Suppressor macrophage (primary cell): ENCODE data around the gene BORCS5.
A peak's percentile ranks its signal among the peaks of the same experiment; 100 is the strongest.
"Not testable (repeated sequence)": the region's sequence is repeated elsewhere in the genome, so short reads cannot be mapped to it uniquely, and the experiment has no call there.

Experiments used
- DNase-seq, 4 experiments: peaks; one replicate each; pipeline ENCODE4 v3.0.0-alpha.2; 2020 to 2022

BORCS5 gene

DNA sequence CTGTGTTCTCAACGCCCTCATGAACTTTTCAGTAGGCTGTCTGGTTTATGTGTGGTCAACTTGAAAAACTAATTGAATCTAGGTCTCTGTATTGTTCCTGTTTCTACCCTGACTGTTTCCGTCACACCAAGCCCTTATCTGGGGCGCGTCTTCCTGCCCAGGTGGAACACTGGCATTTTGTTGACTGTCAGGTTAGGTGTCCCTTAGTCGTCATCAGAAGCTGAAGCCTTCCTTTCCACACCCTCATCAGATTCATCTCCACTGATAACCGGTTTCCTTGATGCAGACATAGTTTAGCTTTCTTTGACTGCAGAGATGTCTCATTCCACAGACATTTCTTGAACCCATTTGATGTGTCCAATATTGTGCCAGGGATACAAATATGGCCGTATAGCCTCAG lies 109.3 kb downstream of the BORCS5 start:
- DNase-seq: no peak

DNA sequence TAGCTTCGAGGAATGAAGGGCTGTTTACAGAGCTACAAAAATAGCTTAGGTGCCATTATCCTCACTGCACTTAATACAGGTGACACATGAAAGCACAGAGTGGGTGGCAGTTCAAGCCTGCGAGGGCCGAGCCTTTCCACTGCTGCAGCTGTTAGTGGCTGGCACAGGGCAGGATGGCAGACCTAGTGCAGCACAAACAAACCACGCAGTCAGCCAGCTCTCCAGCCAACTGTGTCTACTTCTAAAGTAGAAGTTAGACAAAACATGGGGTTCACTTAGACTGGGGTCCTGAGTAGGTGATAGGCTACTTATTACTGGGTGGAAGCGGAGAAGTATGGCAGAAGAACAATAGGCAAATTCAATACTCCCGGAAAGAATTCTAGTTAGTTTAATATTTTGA lies 110.4 kb downstream of the BORCS5 start:
- no peak for DNase-seq

DNA sequence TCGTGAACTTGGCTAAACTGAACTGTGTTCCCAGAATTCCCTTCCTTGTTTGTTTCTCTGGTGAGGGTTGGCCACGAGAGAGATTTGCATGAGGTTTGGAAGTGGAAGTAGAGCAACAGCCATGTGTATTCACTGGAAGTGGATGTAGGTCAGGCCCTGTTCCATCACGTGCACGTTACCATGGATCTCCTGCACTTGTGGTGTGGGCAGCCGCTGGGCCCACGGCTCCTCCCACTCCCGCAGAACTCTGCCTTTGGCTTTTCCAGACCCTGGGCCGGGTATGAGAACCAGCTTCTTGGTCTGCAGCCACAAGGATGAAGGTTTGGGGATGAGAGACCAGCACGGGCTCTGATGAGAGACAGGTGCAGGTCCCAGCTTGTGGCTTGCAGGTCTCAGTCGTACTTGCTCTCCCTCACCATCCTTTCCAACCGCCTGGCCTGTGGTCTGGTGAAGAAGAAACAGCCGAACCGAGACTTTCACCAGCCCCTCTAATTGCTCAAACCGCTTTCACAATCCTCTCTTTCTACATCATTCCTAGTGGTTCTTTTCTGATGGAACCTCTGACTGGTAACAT lies 110.9 kb downstream of the BORCS5 start:
- peak; percentile 13 to 61 (median 48) for DNase-seq

DNA sequence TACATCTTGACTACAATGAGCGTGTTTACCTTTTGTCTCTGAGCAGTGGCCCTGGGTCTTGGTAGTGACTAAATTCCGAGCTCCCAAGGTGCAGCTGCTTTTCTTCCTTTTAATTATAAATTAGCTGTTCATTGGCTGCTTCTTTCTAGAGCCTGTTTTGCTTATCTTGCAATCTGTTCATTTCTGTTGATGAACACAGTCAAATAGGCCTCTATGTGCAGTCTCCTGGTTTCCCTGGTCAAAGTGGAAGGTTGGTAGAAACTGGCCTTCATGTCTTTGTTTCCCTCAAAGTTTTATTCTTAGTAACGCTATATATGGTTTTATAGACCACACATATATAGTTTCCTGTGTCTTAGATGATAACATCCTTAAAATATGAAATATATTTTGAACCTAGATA lies 111.7 kb downstream of the BORCS5 start:
- no peak for DNase-seq

DNA sequence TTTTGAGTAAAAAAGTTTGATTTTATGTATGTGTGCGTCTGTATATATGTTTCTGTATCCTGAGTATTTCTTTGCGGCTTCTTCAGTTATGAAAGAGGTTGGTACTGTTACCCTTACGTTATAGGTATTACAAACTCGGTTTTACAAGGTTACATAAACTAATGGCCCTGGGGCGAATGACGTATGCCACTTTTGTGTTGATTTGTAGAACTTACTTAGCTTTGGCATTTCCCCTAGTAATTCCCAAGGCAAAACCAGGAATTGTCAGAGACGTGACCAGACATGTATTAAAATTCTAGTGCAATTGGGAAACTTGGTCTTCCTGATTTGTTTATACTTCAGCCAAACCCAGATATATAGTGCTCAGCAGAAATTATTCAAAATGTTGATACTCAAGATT lies 112.5 kb downstream of the BORCS5 start:
- no peak for DNase-seq

DNA sequence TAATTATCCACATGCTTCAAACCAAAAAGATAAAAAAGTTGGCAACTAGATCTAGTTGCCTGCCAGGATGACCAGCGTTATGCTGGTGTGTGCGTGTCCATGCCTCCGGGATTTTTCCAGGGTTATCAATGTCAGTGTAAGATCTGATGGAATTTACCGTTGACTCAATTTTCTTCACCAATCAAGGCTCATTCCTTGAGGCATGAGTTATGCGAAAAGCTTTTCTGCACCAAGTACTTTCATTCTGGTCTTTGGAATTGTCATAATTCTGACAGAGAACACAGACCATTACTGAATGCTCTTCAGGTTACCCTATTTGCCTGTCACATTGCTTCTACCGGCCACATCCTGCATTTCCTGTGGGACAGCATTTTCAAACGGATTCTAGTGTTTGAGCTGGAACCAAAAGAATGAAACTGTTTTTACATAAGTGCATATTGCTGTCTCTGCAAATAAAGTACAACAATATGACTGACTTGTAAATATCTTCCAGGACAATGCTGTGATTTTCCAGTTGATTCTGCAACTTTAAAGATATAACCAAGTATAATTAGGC lies 114.0 kb downstream of the BORCS5 start:
- no peak for DNase-seq

DNA sequence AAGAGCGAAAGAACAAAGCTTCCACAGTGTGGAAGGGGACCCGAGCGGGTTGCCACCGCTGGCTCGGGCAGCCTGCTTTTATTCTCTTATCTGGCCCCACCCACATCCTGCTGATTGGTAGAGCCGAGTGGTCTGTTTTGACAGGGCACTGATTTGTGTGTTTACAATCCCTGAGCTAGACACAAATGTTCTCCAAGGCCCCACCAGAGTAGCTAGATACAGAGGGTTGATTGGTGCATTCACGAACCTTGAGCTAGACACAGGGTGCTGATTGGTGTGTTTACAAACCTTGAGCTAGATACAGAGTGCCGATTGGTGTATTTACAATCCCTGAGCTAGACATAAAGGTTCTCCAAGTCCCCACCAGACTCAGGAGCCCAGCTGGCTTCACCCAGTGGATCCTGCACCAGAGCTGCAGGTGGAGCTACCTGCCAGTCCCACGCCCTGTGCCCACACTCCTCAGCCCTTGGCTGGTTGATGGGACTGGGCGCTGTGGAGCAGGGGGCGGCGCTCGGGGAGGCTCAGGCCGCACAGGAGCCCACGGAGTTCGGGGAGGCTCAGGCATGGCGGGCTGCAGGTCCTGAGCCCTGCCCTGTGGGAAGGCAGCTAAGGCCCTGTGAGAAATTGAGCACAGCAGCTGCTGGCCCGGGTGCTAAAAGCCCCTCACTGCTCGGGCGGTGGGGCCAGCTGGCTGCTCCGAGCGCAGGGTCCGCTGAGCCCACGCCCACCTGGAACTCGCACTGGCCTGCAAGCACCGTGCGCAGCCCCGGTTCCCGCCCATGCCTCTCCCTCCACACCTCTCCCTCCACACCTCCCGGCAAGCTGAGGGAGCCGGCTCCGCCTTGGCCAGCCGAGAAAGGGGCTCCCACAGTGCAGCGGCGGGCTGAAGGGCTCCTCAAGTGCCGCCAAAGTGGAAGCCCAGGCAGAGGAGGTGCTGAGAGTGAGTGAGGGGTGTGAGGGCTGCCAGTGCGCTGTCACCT lies 115.4 kb downstream of the BORCS5 start:
- not testable (repeated sequence) for DNase-seq

DNA sequence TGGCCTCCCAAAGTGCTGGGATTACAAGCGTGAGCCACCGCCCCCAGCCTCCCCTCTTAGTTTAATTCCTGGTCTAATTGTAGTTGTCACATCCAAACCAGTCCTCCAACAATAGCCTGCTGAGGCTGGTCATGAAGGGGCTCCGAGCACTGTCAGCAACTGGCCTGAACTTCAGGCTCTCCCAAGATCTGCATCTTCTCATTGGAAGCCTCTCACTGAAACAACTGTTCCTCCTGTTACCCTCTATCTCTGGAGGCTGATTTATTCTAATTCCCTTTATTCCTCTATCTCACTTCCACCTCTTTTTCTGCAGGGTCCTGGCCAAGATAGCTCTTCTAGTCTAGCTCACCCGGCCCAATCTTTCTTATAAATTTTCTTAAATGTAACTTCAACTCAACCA lies 116.3 kb downstream of the BORCS5 start:
- no peak for DNase-seq

DNA sequence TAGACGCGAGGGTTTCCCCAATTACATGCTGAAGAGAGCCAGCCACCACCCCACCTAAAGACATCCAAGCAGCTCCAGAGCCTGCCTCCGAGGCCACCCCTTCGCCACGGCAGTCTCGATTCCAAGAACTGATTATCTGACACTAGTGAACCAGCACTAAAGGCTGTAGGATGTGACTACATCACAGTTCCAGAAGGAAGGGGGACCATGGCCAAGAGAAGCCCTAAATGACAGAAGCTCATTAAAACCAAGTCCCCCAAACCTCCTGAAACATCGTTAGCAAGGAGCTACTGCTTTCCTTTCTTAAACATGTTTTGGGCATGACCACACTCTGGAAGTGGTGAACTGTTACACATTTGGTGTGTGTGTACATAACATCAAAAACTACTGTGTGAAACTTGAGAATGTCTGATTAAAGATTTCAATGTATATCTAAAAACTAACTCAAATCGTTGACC lies 117.6 kb downstream of the BORCS5 start:
- DNase-seq: no peak

DNA sequence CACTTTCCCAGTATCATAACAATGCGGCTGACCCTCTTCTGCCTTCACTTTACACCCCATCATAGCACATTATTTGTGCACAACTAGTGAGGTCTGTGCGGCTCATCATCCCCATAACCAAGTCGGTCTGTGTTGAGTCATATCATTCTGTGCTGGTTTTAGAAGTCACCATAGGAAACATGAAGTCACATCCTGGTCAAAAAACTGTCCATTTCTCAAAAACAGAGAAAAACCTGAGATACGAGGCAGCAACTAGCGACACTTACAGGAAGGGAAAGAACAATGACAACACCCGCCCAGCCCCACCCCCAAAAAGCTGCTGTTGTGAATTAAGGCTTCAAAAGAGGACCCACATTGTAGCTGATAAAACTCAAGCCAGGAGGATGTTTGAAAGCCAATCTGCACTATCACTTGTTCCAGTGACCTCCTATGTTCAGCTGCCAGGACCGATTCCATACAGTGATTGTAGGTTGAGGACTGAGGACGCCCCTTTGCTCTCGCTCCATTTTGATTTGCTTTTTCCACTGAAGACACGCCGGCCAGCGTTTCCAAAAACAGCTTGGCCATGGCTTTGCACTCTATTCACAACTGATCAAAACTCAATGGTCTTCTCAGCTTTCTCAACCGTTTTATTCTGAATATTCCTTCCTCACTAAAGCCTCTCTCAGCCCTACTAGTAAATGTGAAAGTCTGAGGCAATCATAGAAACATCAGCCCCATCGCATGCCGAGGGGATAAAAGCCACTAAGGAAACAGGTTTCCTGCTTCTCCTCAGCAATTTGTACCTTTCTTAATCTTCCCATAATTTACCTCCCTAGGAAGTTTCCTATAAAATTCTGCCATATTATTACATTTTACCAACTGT lies 118.3 kb downstream of the BORCS5 start:
- peak in 1 of 4 experiments; percentile 20 for DNase-seq

DNA sequence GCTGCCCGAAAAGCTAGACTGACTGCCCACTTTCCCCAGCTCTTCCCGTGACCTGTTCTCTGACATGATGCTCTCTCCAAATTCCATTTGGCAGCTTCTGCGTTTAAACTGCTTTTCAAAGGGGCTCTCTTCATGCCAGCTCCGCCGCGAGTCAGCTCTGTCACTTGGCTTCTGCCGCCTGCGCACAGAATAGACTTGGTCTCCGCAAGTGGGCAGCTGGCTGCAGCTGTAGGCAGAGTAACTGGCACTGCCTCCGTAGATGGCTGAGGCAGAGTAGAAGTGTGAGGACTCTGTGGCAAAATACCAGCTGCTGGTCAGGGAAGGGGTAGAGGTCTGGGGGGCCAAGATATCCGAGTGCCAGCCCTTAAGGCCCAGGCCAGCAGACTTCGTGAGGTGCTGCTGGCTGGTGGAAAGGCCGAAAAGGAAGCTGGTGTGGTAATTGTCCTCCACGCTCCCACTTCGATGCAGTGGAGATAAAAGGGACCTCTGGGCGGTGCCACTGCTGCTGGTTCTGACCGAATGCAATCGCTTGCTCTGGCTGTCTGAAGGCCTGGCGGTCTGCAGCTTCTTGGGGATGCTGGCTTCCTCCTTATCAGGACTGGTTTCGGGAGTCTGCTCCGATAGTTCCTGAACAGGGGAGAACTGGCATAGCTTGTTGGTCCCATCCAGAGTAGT lies 120.1 kb downstream of the BORCS5 start:
- DNase-seq: no peak

DNA sequence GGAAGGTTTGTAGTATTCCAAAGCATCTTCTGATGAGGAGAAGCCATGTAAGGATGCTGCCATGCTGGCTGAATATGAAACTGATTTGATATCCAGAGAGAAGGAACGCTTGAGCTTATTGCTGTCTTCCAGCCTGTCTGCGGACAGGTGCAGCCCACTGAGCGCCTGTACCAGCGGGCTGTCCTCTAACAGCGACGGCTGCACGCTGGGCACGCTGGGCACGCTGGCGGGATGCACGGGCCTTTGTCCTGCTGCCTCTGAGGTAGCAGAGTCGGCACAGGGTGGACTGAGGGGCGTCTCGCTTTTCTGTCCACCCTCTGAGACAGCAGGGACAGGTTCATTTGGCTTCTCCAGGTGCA lies 120.6 kb downstream of the BORCS5 start:
- DNase-seq: no peak

DNA sequence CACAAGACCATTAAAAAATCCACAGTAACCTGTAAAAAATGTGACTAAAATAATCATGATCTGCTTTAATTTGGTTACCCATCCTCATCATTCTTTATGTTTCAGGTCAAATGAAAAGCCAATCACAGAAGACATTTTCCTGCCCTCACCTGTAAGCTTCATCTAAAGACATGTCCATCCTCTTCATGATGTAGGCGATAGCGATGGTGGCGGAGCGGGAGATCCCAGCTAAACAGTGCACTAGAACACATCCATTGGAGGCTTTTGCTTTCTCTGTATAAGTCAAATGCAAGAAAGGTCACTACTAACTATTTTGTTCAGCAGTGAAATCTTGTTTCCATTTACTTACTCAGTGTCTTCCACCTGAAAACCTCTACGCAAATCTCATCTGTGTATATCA lies 123.2 kb downstream of the BORCS5 start:
- DNase-seq: no peak

DNA sequence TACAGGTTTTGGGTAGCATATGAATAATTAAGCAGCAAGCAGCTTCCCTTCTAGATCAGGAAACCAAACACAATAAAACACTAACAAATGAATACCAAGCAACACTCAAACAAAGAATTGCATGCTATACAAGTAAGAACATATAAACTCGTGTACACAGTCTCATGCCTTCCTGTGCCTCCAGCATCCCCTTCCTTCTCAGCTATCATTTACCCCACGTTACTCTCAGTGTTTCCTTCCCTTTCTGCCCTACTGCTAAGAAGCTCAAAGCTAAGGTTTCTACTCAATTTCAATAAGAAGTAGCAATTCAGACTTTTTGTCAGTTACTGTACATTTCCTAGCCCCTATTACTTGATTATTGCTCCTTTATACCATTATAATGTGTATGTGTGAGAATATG lies 124.8 kb downstream of the BORCS5 start:
- peak in 1 of 4 experiments; percentile 24 for DNase-seq

DNA sequence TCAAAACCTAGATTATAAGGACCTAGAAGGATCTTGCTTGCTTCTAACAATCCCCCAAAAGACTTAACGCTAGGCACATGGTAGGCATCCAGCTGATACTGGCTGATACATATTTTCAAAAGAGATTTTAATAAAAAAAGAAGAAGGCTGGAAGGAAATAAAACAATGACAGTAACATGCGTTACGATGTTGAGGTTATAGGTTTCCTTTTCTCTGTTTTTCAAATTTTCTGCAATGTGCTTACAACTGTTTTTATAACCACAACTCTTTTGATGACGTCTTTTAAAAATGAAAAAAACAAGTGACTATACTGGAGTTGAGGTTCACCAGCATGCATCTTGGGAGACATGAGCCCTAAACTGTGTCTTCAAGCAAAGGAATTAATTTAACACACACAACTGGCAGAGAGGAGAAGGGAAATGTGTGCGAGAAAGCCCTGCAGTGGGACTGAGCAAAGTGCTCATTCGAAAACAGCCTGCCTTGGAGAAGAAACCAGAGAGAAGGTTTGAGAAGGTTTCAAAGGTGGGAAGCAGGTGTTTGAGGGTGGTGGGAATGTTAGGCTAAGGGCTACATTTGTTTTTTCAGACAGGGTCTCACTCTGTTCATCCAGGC lies 125.4 kb downstream of the BORCS5 start:
- no peak for DNase-seq

DNA sequence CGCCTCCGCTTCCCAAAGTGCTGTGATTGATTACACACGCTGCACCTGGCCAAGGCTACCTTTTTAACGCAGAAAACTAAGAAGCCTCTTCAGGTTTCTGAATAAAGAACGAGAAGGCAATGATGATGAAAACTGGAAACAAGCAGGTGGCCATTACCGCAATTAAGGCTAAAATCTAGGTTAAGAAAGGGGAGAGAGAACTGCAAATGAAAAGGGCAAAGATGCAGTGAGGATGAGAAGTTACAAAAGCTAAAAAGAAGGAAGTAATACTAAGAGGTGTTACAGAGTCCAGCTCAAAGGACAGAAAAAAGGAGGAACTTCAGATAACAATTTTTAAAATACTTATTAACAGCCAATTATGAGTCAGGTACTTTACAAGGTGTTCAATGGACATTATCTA lies 126.1 kb downstream of the BORCS5 start:
- peak in 2 of 4 experiments; percentile 24 to 35 for DNase-seq

DNA sequence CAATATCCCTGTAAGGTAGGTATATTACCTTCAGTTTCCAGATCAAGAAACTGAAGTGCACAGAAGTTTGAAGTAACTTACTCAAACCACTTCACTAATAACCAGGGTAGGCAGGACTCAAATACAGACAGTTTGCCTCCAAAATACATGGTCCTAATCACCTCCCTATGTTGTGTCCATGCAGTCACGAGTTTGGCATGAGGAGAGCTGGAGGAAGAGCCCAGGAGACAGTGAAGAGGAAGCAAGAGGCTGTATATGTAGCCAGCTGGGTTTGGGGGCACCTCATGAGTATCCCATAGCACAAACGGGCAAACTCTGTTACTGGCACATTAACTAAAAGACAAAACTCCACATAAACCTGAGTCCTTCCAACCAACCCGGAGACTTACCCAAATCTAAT lies 126.6 kb downstream of the BORCS5 start:
- DNase-seq: no peak

DNA sequence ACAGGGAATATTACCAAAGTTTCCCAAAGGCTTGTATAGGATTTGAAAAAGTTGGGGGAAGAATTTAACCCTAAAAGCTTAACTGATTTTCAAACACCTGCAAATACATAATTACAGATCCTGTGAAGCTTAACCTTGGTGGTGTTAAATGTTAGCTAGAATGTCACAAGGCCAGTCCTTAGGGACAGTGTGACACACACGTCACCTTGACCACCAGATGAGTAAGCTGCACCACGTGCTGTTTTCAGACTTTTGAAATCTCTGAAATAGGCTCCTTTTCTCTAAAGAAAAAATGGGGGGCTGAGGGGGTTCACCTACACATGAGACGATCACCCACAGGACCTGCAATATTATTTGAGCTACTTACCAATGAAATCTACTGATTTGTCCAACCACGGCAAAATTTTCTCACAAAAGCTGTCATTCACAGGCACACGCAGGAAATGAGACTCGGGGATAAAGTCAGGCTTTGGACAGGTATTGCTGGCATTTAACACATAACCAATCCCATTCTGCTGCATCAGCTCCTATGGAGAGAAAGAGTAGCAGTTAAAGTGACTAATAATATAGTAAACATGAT lies 129.9 kb downstream of the BORCS5 start:
- no peak for DNase-seq

DNA sequence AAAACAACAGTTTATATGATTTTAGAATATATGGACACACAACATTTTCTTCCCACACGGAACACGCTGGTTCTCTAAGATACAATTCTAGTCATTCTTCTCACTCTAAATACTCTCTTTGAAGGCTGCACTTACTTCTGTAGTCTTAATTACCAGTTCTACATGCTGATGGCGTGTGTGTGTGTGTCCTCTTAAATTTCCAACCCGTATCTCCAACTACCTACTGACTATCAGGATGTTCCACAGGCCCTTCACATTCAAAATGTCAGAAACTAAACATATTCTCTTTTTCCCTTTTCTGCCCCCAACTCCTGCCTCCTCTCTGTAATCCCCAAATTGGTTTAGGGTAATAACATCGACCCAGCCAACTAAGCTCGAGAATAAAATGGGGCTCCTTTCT lies 130.6 kb downstream of the BORCS5 start:
- no peak for DNase-seq

DNA sequence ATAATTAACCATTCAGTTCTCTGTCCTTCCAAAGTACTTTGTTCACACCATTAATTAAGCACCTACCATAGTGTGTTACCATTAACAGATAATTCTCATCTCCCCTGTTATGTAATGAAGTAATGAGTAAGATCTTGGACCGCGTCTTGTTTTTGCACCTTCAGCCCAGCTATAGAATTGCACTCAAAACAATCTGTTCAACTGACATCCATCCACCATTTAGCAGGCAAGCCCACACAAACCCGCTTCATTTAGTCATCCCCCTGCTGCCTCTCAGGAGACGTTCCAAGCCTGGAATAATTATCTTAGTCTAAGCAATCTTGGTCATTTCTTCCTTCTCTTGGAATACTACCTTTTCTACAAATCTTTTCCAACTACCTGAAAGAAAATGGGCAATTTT lies 131.4 kb downstream of the BORCS5 start:
- DNase-seq: no peak

DNA sequence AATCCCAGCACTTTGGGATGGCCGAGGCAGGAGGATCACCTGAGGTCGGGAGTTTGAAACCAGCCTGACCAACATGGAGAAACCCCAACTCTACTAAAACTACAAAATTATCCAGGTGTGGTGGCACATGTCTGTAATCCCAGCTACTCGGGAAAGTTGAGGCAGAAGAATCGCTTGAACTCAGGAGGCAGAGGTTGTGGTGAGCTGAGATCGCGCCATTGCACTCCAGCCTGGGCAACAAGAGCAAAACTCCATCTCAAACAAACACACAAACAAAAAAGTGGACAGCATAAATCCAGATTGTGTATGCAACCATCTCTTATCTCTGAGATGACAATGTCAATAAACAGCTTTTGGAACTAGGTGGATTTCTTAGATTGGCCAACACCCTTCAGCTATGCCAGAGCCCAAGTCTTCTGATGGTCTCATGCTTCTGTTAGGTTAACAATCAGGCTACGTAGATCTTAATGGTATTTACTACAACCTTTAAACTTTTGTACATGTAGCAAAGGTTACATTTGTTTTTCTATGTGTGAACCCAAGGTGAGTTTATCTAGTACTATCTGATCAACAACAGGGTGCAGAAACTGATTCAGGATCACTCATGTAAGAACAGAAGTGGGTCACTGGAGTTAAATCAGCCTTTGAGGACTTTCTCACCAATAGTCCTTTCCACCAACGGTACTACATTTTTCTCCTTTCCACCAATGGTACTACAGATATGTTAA lies 132.1 kb downstream of the BORCS5 start:
- no peak for DNase-seq
